IMR-90 (cell line): Measurements from ENCODE around the gene PMEPA1. TPM values are rescaled to one million over a fixed set of nuclear protein-coding genes. Genes with fewer than 3 reads are reported as not detected.

Source experiments
- ATAC-seq: fragments of 200-7000 bp; cut with Tn5 transposase; 2 replicates; pipeline ENCODE4 v1.9.1; 2020; ENCODE audit warnings: low read depth, mild to moderate bottlenecking, moderate library complexity
- BruUV-seq: library from RNA; stranded (reverse); fragments of 400-500 nt; replicated peaks from 2 replicates; lab custom pipeline; 2021; lab: Mats Ljungman, UMichigan
- CTCF ChIA-PET: fragments of 300-600 bp; formaldehyde crosslinking; extraction: SDS; loops from one replicate; lab custom pipeline; 2021; ENCODE audit warnings: antibody characterized with exemption; lab: Yijun Ruan, JAX
- POLR2A ChIA-PET: fragments of 300-600 bp; sonication (Branson Sonifier 250); formaldehyde crosslinking; loops from one replicate; lab custom pipeline; 2022; ENCODE audit warnings: antibody characterized with exemption; ENCODE audit not compliant: unreplicated experiment; lab: Charles Lee
- DNase-seq: peaks from one replicate; pipeline ENCODE4 v3.0.0; 2013
- H2AFZ ChIP-seq: replicated peaks from 2 replicates; pipeline ENCODE3; 2013; ENCODE audit warnings: low read length, mild to moderate bottlenecking; ENCODE audit not compliant: poor library complexity
- H2AK5ac ChIP-seq: 2 replicates; pipeline ENCODE4 v1.6.1; 2013; ENCODE audit warnings: low read depth, low read length, inconsistent platforms
- H2AK9ac ChIP-seq: replicated peaks from 2 replicates; pipeline ENCODE3; 2013; ENCODE audit warnings: mild to moderate bottlenecking, low read depth, low read length, moderate library complexity; ENCODE audit not compliant: poor library complexity
- H2BK120ac ChIP-seq: 2 replicates; pipeline ENCODE4 v1.6.1; 2013; ENCODE audit warnings: low read depth, low read length, inconsistent platforms
- H2BK15ac ChIP-seq: 3 replicates; pipeline ENCODE4 v1.6.1; 2013; ENCODE audit warnings: low read depth, low read length, inconsistent platforms
- H2BK20ac ChIP-seq: 2 replicates; pipeline ENCODE4 v1.6.1; 2013; ENCODE audit warnings: low read depth, mild to moderate bottlenecking, inconsistent platforms, low read length, moderate library complexity
- H2BK5ac ChIP-seq: 2 replicates; pipeline ENCODE4 v1.6.1; 2013; ENCODE audit warnings: mild to moderate bottlenecking, low read depth, low read length, inconsistent platforms; ENCODE audit not compliant: poor library complexity, severe bottlenecking
- H3K14ac ChIP-seq: replicated peaks from 2 replicates; pipeline ENCODE4 v1.6.1; 2013; ENCODE audit warnings: low read depth, low read length, inconsistent platforms
- H3K18ac ChIP-seq: 2 replicates; pipeline ENCODE4 v1.6.1; 2013; ENCODE audit warnings: low read depth, low read length, control low read depth
- H3K23ac ChIP-seq: 2 replicates; pipeline ENCODE4 v1.6.1; 2013; ENCODE audit warnings: low read depth, low read length, inconsistent platforms
- H3K27ac ChIP-seq: 2 replicates; pipeline ENCODE4 v1.5.1; 2013; ENCODE audit warnings: mild to moderate bottlenecking, control low read depth, low read length; ENCODE audit not compliant: insufficient read depth
- H3K27me3 ChIP-seq: 2 replicates; pipeline ENCODE4 v1.6.1; 2013; ENCODE audit warnings: low read length; ENCODE audit not compliant: control insufficient read depth, insufficient read depth
- H3K36me3 ChIP-seq: 2 replicates; pipeline ENCODE4 v1.6.1; 2013; ENCODE audit warnings: low read length, mixed read lengths; ENCODE audit not compliant: control insufficient read depth, insufficient read depth
- H3K4ac ChIP-seq: 2 replicates; pipeline ENCODE4 v1.6.1; 2013; ENCODE audit warnings: low read depth, low read length, inconsistent platforms
- H3K4me1 ChIP-seq: 2 replicates; pipeline ENCODE4 v1.6.1; 2013; ENCODE audit warnings: low read length, mixed read lengths; ENCODE audit not compliant: control insufficient read depth, insufficient read depth
- H3K4me2 ChIP-seq: 2 replicates; pipeline ENCODE4 v1.6.1; 2013; ENCODE audit warnings: low read depth, mild to moderate bottlenecking, control low read depth, low read length, moderate library complexity
- H3K4me3 ChIP-seq: 2 replicates; pipeline ENCODE4 v1.5.1; 2013; ENCODE audit warnings: low read depth, mild to moderate bottlenecking, control low read depth, low read length, moderate library complexity; ENCODE audit not compliant: insufficient read depth
- H3K56ac ChIP-seq: 2 replicates; pipeline ENCODE4 v1.6.1; 2013; ENCODE audit warnings: low read length, inconsistent platforms; ENCODE audit not compliant: insufficient read depth; ENCODE audit errors: extremely low read depth
- H3K79me1 ChIP-seq, 2 experiments: 2 replicates each; pipeline ENCODE4 v1.6.1; 2013; ENCODE audit warnings: low read length in 2 of 2, inconsistent platforms in 1 of 2, low read depth in 1 of 2
- H3K9ac ChIP-seq: 2 replicates; pipeline ENCODE4 v1.6.1; 2013; ENCODE audit warnings: low read depth, low read length, control low read depth
- H3K9me1 ChIP-seq: 2 replicates; pipeline ENCODE4 v1.6.1; 2013; ENCODE audit warnings: low read length, inconsistent platforms; ENCODE audit not compliant: insufficient read depth
- H3K9me3 ChIP-seq: 2 replicates; pipeline ENCODE4 v1.6.1; 2013; ENCODE audit warnings: low read length; ENCODE audit not compliant: control insufficient read depth, insufficient read depth
- H4K20me1 ChIP-seq: 2 replicates; pipeline ENCODE4 v1.6.1; 2013; ENCODE audit warnings: low read length, inconsistent platforms; ENCODE audit not compliant: insufficient read depth
- H4K5ac ChIP-seq: 2 replicates; pipeline ENCODE4 v1.6.1; 2013; ENCODE audit warnings: mild to moderate bottlenecking, low read depth, low read length, control low read depth
- H4K8ac ChIP-seq, 2 experiments: 2 replicates each; pipeline ENCODE4 v1.6.1; 2013; ENCODE audit warnings: low read depth in 2 of 2, low read length in 2 of 2, control low read depth in 1 of 2, inconsistent platforms in 1 of 2
- H4K91ac ChIP-seq: 2 replicates; pipeline ENCODE4 v1.6.1; 2013; ENCODE audit warnings: low read depth, low read length, inconsistent platforms; ENCODE audit not compliant: insufficient read depth
- CEBPB ChIP-seq: IDR thresholded peaks from 2 replicates; pipeline ENCODE4 v1.6.1; 2012; ENCODE audit warnings: low read depth, low read length, improper control_type of control experiment
- USF2 ChIP-seq: fragments of 150-350 bp; IDR thresholded peaks from 2 replicates; pipeline ENCODE4 v1.6.1; 2017; ENCODE audit warnings: mild to moderate bottlenecking, antibody characterized with exemption, low read length, low read depth
- WGBS, 2 experiments: methylation state at CpG; one replicate each; pipeline versions ENCODE4 v1.1.5 to v1.1.7; 2013; ENCODE audit warnings: missing lambda C conversion rate in 2 of 2; ENCODE audit not compliant: insufficient read length in 1 of 2; ENCODE audit errors: extremely low coverage in 2 of 2; 5-methylcytosine and 5-hydroxymethylcytosine counted together
- dilution Hi-C: fragments of 300-500 bp; cut with HindIII; formaldehyde crosslinking; loops from one replicate; pipeline ENCODE4 v1.14.3; 2018; ENCODE audit warnings: low sequenced_read_pairs; ENCODE audit not compliant: unreplicated experiment
- in situ Hi-C: fragments of 300-500 bp; cut with MboI; formaldehyde crosslinking; loops from 3 replicates; pipeline ENCODE4 v1.14.3; 2019; ENCODE audit warnings: low sequenced_read_pairs, inconsistent platforms, mixed read lengths
- intact Hi-C: fragments of 100-400 bp; cut with micrococcal nuclease; formaldehyde crosslinking; loops from 2 replicates; pipeline ENCODE4 v1.10.0; 2022
- polyA plus RNA-seq, 3 experiments: library from polyadenylated mRNA; depleted of rRNA; stranded (reverse); fragments of >200 nt; gene quantifications; 2 replicates each; pipeline ENCODE4 v1.2.3, GENCODE V29; 2012; ENCODE audit warnings: low replicate concordance in 1 of 3
- total RNA-seq: library from RNA; depleted of rRNA; stranded (reverse); fragments of >200 nt; gene quantifications from 2 replicates; pipeline ENCODE4 v1.2.3, GENCODE V29; 2012

PMEPA1 gene
- total and polyA plus RNA-seq, 2 of the 4 experiments (the other 2 are of a cell fraction) = 2.0 to 6.9 TPM

- ATAC-seq (no peak), DNase-seq (no peak)
- H3K14ac ChIP-seq = no peak overlapping the region
- H3K4me1 ChIP-seq = peaks cover 6% of the 10 kb centered on the region
- no peak overlapping the region for H3K18ac ChIP-seq
- H3K79me1 ChIP-seq = no peaks in the 10 kb centered on the region
- peaks cover 3% of the 10 kb centered on the region; the same call in 1 of the 2 replicates for H3K9me3 ChIP-seq
- H4K5ac ChIP-seq = no peak overlapping the region
- H2AK9ac ChIP-seq = no peak overlapping the region
- no peak overlapping the region for H3K4ac ChIP-seq
- H3K36me3 ChIP-seq = no peaks in the 10 kb centered on the region
- TF ChIP-seq CEBPB (peak; percentile 81), USF2 (no peak)
- H2AK5ac ChIP-seq = no peak overlapping the region
- intact Hi-C loops (no loop called here), dilution Hi-C loops (no loop called here), in situ Hi-C loops (no loop called here)
- CTCF ChIA-PET = no interaction called here
- peaks cover 29% of the 10 kb centered on the region for H3K27me3 ChIP-seq
- H4K20me1 ChIP-seq = no peaks in the 10 kb centered on the region; the same call in 1 of the 2 replicates
- BruUV-seq = no TSS peak
- no peak overlapping the region for H3K4me3 ChIP-seq
- no peak overlapping the region for H4K8ac ChIP-seq
- no peak overlapping the region for H2BK15ac ChIP-seq
- no peak overlapping the region for H3K56ac ChIP-seq
- WGBS, 2 experiments = no CpG with 5 or more reads among the region's 7 CpGs
- no peaks in the 10 kb centered on the region for H3K9me1 ChIP-seq
- no peak overlapping the region for H3K4me2 ChIP-seq
- no peak overlapping the region for H3K23ac ChIP-seq
- no peak overlapping the region for H3K27ac ChIP-seq
- no peak overlapping the region for H3K9ac ChIP-seq
- H2AFZ ChIP-seq = no peak overlapping the region
- POLR2A ChIA-PET = no interaction called here
- H4K91ac ChIP-seq = no peak overlapping the region
- H2BK5ac ChIP-seq = no peak overlapping the region
- no peak overlapping the region for H2BK20ac ChIP-seq
- H2BK120ac ChIP-seq = no peak overlapping the region
Measured at GRCh38 chr20:57749869-57750268, 40.1 kb upstream of the PMEPA1 start.
